ENCODE data around the gene GPR33.

The GPR33 gene

DNA sequence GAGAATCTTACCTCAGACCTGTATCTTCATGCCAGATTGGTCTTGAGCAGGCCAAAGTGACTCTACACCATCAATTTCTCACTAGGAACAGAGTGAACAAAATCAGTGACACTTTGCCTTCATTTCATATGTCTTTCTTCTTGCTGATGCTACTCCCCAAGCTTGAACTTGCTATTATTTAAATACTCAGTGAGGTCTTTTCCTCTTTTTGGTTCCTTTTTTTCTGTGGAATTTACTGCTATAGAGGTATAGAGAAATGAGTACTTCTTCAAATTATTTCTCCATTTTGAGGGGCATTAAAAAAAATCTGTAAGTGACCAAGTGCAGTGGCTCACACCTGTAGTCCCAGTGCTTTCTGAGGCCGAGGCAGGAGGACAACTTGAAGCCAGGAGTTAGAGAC lies at the start of gene GPR33:
Gene GPR33, minus strand, starts transcription at position 154 of the 400 bp plus-strand sequence. CDS start 4,074 bp downstream, outside the sequence.
- Mint-ChIP-seq H3K36me3 (ENCODE audit: low read depth) (peaks cover 5% of the 10 kb centered on the region), H3K4me3 (peak within 1 kb of the TSS; percentile 24), H3K9me3 (peaks cover 13% of the 10 kb centered on the region), H3K27ac (peak within 1 kb of the TSS; percentile 86), H3K4me1 (ENCODE audit: low read depth) (peaks cover 60% of the 10 kb centered on the region), H3K27me3 (peaks cover 13% of the 10 kb centered on the region)
- intact Hi-C loops (cut with micrococcal nuclease) = loop anchor here (2.0 to 5.0 kb wide), 2 partner anchors 31 to 74 kb away; partner anchors contain the start of genes DTD2 and NUBPL

GRCh38 chr14:31536201-31536960 lies 48.5 kb upstream of the GPR33 start:
- H3K4me3 Mint-ChIP-seq = no peak overlapping the region
- intact Hi-C loops (cut with micrococcal nuclease) = no loop called here
- no peaks in the 10 kb centered on the region for H3K9me3 Mint-ChIP-seq
- no peaks in the 10 kb centered on the region for H3K36me3 Mint-ChIP-seq (ENCODE audit: low read depth)
- H3K27me3 Mint-ChIP-seq = peaks cover 3% of the 10 kb centered on the region
- no peaks in the 10 kb centered on the region for H3K4me1 Mint-ChIP-seq (ENCODE audit: low read depth)
- H3K27ac Mint-ChIP-seq = no peak overlapping the region

- H3K9me3 Mint-ChIP-seq = no peaks in the 10 kb centered on the region
- intact Hi-C loops (cut with micrococcal nuclease) = no loop called here
- H3K4me3 Mint-ChIP-seq = no peak overlapping the region
- H3K36me3 Mint-ChIP-seq (ENCODE audit: low read depth) = no peaks in the 10 kb centered on the region
- no peaks in the 10 kb centered on the region for H3K4me1 Mint-ChIP-seq (ENCODE audit: low read depth)
- no peak overlapping the region for H3K27ac Mint-ChIP-seq
- H3K27me3 Mint-ChIP-seq = peaks cover 1% of the 10 kb centered on the region
These were observed 42.3 kb upstream of the GPR33 start for GRCh38 chr14:31530136-31530535.

- H3K9me3 Mint-ChIP-seq = no peaks in the 10 kb centered on the region
- no peak overlapping the region for H3K4me3 Mint-ChIP-seq
- no peak overlapping the region for H3K27ac Mint-ChIP-seq
- H3K36me3 Mint-ChIP-seq (ENCODE audit: low read depth) = no peaks in the 10 kb centered on the region
- no peaks in the 10 kb centered on the region for H3K4me1 Mint-ChIP-seq (ENCODE audit: low read depth)
- H3K27me3 Mint-ChIP-seq = no peaks in the 10 kb centered on the region
- intact Hi-C loops (cut with micrococcal nuclease) = no loop called here
These were observed 41.2 kb upstream of the GPR33 start for GRCh38 chr14:31529053-31529452.

GRCh38 chr14:31527546-31527945 lies 39.7 kb upstream of the GPR33 start:
- Mint-ChIP-seq H3K4me1 (ENCODE audit: low read depth) (no peaks in the 10 kb centered on the region), H3K4me3 (no peak overlapping the region), H3K27me3 (no peaks in the 10 kb centered on the region), H3K36me3 (ENCODE audit: low read depth) (no peaks in the 10 kb centered on the region), H3K9me3 (no peaks in the 10 kb centered on the region), H3K27ac (no peak overlapping the region)
- intact Hi-C loops (cut with micrococcal nuclease) = no loop called here

DNA sequence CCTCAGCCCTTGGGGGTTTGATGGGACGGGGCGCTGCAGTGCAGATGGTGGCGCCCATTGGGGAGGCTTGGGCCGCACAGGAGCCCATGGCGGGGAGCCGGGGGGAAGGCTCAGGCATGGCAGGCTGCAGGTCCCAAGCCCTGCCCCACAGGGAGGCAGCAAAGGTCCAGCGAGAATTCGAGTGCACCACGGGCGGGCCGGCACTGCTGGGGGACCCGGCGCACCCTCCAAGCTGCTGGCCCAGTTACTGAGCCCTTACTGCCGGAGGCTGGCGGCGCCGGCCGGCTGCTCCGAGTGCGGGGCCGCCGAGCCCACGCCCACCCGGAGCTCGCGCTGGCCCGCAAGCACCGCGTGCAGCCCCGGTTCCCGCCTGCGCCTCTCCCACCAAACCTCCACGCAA lies 39.2 kb upstream of the GPR33 start:
- Mint-ChIP-seq H3K4me3 (no peak overlapping the region), H3K9me3 (no peaks in the 10 kb centered on the region), H3K4me1 (ENCODE audit: low read depth) (no peaks in the 10 kb centered on the region), H3K36me3 (ENCODE audit: low read depth) (no peaks in the 10 kb centered on the region), H3K27ac (no peak overlapping the region), H3K27me3 (no peaks in the 10 kb centered on the region)
- intact Hi-C loops (cut with micrococcal nuclease) = no loop called here

DNA sequence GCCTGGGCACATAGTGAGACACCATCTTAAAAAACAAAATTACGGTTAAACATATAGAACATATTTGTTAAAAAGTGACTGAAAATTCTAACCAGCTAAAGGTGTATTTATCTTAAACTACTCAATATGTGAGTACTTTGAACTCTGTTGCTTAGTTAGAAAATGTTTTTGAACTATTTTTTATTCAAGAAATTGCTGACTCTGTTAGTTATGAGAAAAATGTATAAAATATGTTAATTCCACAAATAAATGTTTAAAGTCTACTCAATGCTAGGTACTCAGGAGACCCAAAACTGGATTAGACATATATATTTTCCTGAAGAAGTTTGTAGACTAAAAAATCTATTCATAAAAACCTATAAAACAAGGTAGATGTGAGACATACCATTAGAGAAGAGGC lies 23.0 kb upstream of the GPR33 start:
- Mint-ChIP-seq H3K36me3 (ENCODE audit: low read depth) (no peaks in the 10 kb centered on the region), H3K4me1 (ENCODE audit: low read depth) (no peaks in the 10 kb centered on the region)

DNA sequence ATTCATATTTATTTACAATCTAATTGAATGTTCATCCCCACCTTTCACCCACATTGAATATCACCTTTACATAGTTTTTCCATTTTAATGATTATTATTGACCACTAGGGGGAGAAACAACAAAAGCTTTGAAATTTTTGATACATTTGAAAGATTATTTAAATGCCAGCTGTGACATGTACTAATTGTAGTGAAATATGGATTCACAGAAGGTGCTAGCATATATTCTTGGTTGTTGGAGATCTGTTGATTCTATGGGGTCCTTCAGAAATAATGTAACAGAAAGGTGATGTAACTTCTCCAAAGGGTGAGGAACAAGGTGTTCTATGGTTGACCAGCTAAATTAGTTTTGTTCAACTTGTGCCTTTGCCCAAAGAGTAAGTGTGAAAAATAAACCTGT lies 22.4 kb upstream of the GPR33 start:
- Mint-ChIP-seq H3K4me1 (ENCODE audit: low read depth) (no peaks in the 10 kb centered on the region), H3K27ac (no peak overlapping the region), H3K27me3 (peaks cover 12% of the 10 kb centered on the region), H3K36me3 (ENCODE audit: low read depth) (no peaks in the 10 kb centered on the region), H3K4me3 (no peak overlapping the region), H3K9me3 (no peaks in the 10 kb centered on the region)
- intact Hi-C loops (cut with micrococcal nuclease) = loop anchor here (1.0 to 10.0 kb wide), 3 partner anchors 415 to 745 kb away; no protein-coding TSS in a partner anchor

More for the DNA sequence above, 23.0 kb upstream of the GPR33 start:
- Mint-ChIP-seq H3K27ac (peak overlapping the region; percentile 16), H3K27me3 (peaks cover 14% of the 10 kb centered on the region), H3K4me3 (no peak overlapping the region), H3K9me3 (no peaks in the 10 kb centered on the region)
- intact Hi-C loops (cut with micrococcal nuclease) = loop anchor here (1.0 to 10.0 kb wide), 3 partner anchors 414 to 744 kb away; no protein-coding TSS in a partner anchor

- Mint-ChIP-seq H3K27ac (no peak overlapping the region), H3K9me3 (no peaks in the 10 kb centered on the region), H3K4me1 (ENCODE audit: low read depth) (no peaks in the 10 kb centered on the region), H3K4me3 (no peak overlapping the region), H3K36me3 (ENCODE audit: low read depth) (no peaks in the 10 kb centered on the region), H3K27me3 (peaks cover 9% of the 10 kb centered on the region)
- intact Hi-C loops (cut with micrococcal nuclease) = loop anchor here (10.0 kb wide), 1 partner anchor 537 kb away; no protein-coding TSS in a partner anchor
These were observed 20.3 kb upstream of the GPR33 start for GRCh38 chr14:31508135-31508534.

DNA sequence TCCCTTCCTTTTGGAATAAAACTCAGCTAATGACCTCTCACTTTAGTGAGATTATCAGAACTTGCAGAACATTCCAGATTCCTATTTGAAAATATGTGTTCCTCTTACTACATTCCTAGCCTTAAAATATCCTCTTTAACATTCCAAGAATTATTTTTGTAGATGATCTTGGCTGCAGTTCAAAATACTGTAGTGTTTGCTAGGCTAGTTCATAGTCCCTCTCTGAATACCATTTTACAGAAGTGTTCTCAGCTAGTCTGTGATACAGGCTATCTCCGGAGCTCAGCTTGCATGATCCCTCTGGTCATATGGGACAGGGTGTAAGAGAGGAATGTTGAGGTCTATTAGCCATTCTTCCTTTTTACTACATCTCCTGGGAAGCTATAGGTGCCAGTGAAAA lies 17.6 kb upstream of the GPR33 start:
- H3K27ac Mint-ChIP-seq = no peak overlapping the region
- peaks cover 16% of the 10 kb centered on the region for H3K27me3 Mint-ChIP-seq
- H3K4me3 Mint-ChIP-seq = no peak overlapping the region
- no peaks in the 10 kb centered on the region for H3K36me3 Mint-ChIP-seq (ENCODE audit: low read depth)
- H3K4me1 Mint-ChIP-seq (ENCODE audit: low read depth) = peaks cover 10% of the 10 kb centered on the region
- intact Hi-C loops (cut with micrococcal nuclease) = loop anchor here (10.0 kb wide), 1 partner anchor 539 kb away; no protein-coding TSS in a partner anchor
- H3K9me3 Mint-ChIP-seq = no peaks in the 10 kb centered on the region

DNA sequence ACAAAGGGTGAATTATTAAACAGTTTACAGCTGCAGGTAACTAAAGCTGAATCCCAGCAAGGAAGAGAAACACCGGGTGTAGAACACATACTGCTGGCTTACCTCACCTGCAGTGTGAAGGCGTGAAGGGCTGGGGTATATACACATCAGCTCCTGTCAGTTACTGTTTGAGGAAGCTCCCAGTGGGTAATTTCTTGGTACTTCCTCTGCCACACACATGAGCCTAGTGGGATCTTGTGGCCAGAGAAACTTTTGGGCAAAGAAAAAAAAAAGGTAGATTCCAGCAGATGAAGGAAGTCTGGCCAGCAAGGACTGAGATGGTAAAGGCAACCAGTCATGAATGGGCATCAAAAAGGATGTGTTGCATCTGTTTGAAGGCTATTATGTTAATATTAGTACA lies 14.0 kb upstream of the GPR33 start:
- peaks cover 10% of the 10 kb centered on the region for H3K4me1 Mint-ChIP-seq (ENCODE audit: low read depth)
- H3K4me3 Mint-ChIP-seq = no peak overlapping the region
- intact Hi-C loops (cut with micrococcal nuclease) = loop anchor here (10.0 kb wide), 1 partner anchor 543 kb away; no protein-coding TSS in a partner anchor
- H3K36me3 Mint-ChIP-seq (ENCODE audit: low read depth) = no peaks in the 10 kb centered on the region
- peaks cover 25% of the 10 kb centered on the region for H3K27me3 Mint-ChIP-seq
- peaks cover 3% of the 10 kb centered on the region for H3K9me3 Mint-ChIP-seq
- no peak overlapping the region for H3K27ac Mint-ChIP-seq

DNA sequence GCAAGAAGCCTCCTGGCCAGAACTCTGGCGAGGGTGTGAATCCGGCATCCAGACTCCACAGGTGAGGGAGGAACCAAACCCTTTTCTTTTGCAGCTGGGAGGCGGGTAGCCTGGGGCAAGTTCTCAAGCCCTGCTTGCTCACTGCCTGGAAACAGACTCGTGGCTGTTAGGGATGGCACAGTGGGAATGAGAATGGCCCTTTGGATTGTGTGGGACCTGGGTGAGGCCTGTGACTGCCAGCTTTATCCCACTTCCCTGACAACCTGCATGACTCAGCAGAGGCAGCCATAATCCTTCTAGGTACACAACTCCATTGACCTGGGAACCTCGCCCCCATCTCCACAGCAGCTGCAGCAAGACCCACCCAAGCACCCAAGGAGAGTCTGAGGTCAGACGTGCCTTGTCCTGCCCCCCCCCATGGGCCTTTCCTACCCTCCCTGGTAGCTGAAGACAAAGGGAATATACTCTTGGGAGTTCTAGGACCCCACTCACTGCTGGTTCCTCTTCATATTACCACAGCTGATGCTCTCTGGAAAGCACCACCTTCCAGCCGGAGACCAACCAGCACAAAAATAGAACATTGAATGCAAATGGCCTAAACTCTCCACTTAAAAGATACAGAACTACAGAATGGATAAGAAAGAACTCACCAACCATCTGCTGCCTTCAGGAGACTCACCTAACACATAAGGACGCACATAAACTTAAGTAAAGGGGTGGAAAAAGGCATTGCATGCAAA lies 5.1 kb upstream of the GPR33 start:
- intact Hi-C loops (cut with micrococcal nuclease) = no loop called here
- Mint-ChIP-seq H3K9me3 (peaks cover 20% of the 10 kb centered on the region), H3K27me3 (peaks cover 52% of the 10 kb centered on the region), H3K27ac (no peak overlapping the region), H3K4me1 (ENCODE audit: low read depth) (peaks cover 35% of the 10 kb centered on the region), H3K36me3 (ENCODE audit: low read depth) (peaks cover 4% of the 10 kb centered on the region), H3K4me3 (no peak overlapping the region)

DNA sequence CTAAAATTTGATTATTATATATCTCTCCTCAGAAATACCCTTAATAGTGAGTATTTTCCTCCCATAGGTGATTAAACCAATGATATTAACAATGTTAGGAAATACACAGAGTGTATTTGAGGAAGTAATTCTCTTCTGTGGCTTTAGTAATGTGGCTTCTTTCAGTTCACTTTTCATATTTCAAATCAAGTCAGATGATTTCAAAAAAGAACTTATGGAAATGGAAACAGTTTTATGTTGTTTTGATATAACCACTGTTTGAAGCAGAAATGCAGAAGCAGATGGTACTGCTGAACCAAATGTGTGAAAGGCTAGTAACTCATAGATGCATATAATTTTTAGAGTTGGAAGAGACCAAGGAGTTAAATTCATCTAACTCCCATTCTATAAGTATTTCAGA lies 1.9 kb upstream of the GPR33 start:
- peaks cover 13% of the 10 kb centered on the region for H3K9me3 Mint-ChIP-seq
- H3K27ac Mint-ChIP-seq = peak overlapping the region; percentile 67
- intact Hi-C loops (cut with micrococcal nuclease) = loop anchor here (2.0 to 5.0 kb wide), 2 partner anchors 33 to 73 kb away; partner anchors contain the start of genes DTD2 and NUBPL
- H3K27me3 Mint-ChIP-seq = peaks cover 22% of the 10 kb centered on the region
- H3K36me3 Mint-ChIP-seq (ENCODE audit: low read depth) = peaks cover 5% of the 10 kb centered on the region
- H3K4me1 Mint-ChIP-seq (ENCODE audit: low read depth) = peaks cover 57% of the 10 kb centered on the region
- no peak overlapping the region for H3K4me3 Mint-ChIP-seq

- peaks cover 6% of the 10 kb centered on the region for H3K27me3 Mint-ChIP-seq
- H3K4me1 Mint-ChIP-seq (ENCODE audit: low read depth) = peaks cover 58% of the 10 kb centered on the region
- H3K9me3 Mint-ChIP-seq = peaks cover 13% of the 10 kb centered on the region
- peaks cover 5% of the 10 kb centered on the region for H3K36me3 Mint-ChIP-seq (ENCODE audit: low read depth)
- H3K27ac Mint-ChIP-seq = peak overlapping the region; percentile 43
- intact Hi-C loops (cut with micrococcal nuclease) = loop anchor here (5.0 kb wide), 1 partner anchor 76 kb away; the partner anchor contains the start of gene NUBPL
- H3K4me3 Mint-ChIP-seq = no peak overlapping the region
These were observed 1.1 kb downstream of the GPR33 start for GRCh38 chr14:31486764-31487163.
